22Rv1 (cell line): Measurements from ENCODE around the gene MYO3A.
"Not testable (repeated sequence)": the region's sequence is repeated elsewhere in the genome, so short reads cannot be mapped to it uniquely, and the experiment has no call there.

Experiments used
- H3K27ac ChIP-seq: fragments of 450-650 bp; 2 replicates; pipeline ENCODE4 v1.5.1; 2017
- CTCF ChIP-seq: fragments of 450-650 bp; IDR thresholded peaks from 2 replicates; pipeline ENCODE4 v1.5.1; 2017; ENCODE audit warnings: mild to moderate bottlenecking
- ZFX ChIP-seq: fragments of 450-650 bp; IDR thresholded peaks from 2 replicates; pipeline ENCODE4 v1.6.1; 2017; ENCODE audit warnings: antibody characterized with exemption, borderline replicate concordance

MYO3A gene

GRCh38 chr10:25974897-25975459 lies 40.9 kb downstream of the MYO3A start:
- H3K27ac ChIP-seq = no peak overlapping the region
- no peak for TF ChIP-seq ZFX

GRCh38 chr10:25978771-25979170 lies 44.7 kb downstream of the MYO3A start:
- no peak for TF ChIP-seq CTCF
- TF ChIP-seq ZFX = no peak
- no peak overlapping the region for H3K27ac ChIP-seq

- TF ChIP-seq ZFX = no peak
- TF ChIP-seq CTCF = no peak
- no peak overlapping the region for H3K27ac ChIP-seq
These were observed 48.1 kb downstream of the MYO3A start for GRCh38 chr10:25982107-25982506.

- no peak for TF ChIP-seq CTCF
- TF ChIP-seq ZFX = no peak
These were observed 54.6 kb downstream of the MYO3A start for GRCh38 chr10:25988583-25988982.

GRCh38 chr10:25989951-25990350 lies 55.9 kb downstream of the MYO3A start:
- TF ChIP-seq ZFX = no peak
- TF ChIP-seq CTCF = no peak
- H3K27ac ChIP-seq = no peak overlapping the region

More at GRCh38 chr10:25988583-25988982, 54.6 kb downstream of the MYO3A start:
- H3K27ac ChIP-seq = no peak overlapping the region

GRCh38 chr10:25999295-25999981 lies 65.4 kb downstream of the MYO3A start:
- no peak overlapping the region for H3K27ac ChIP-seq
- TF ChIP-seq ZFX (no peak), CTCF (no peak)

- no peak overlapping the region for H3K27ac ChIP-seq
- no peak for TF ChIP-seq ZFX
- TF ChIP-seq CTCF = no peak
These were observed 66.9 kb downstream of the MYO3A start for GRCh38 chr10:26000971-26001370.

- H3K27ac ChIP-seq = not testable (repeated sequence)
These were observed 68.4 kb downstream of the MYO3A start for GRCh38 chr10:26002466-26002865.
